Uterine smooth muscle cell (primary cell): ENCODE results near the gene LYZL2. TPM values are rescaled to one million over a fixed set of nuclear protein-coding genes. Genes with fewer than 3 reads are reported as not detected.

Source experiments
- total RNA-seq: library from RNA; depleted of rRNA; stranded (reverse); fragments of >200 nt; gene quantifications from 2 replicates; pipeline ENCODE4 v1.2.3, GENCODE V29; 2014

The LYZL2 gene
- not detected in 2 replicates for total RNA-seq

GRCh38 chr10:30629653-30630052 lies at the start of gene LYZL2:
Gene LYZL2, minus strand, starts transcription at chr10:30629753. Its CDS starts 2,838 bp downstream, at chr10:30626915.

Other genes starting within 250 kb of the LYZL2 start
- 4.1 and 4.5 TPM in 2 replicates for gene MAP3K8, start 195.6 kb downstream of the LYZL2 start, total RNA-seq